CD4-positive, alpha-beta memory T cell (primary cell): ENCODE data around the gene NCAN. TPM values are rescaled to one million over a fixed set of nuclear protein-coding genes. Genes with fewer than 3 reads are reported as not detected.

Source experiments
- CTCF ChIA-PET: fragments of 350-600 bp; sonication (Branson Sonifier 250); formaldehyde crosslinking; loops from one replicate; lab custom pipeline; 2021; ENCODE audit warnings: inconsistent platforms; ENCODE audit not compliant: partially characterized antibody; lab: Charles Lee
- POLR2A ChIA-PET: fragments of 350-600 bp; sonication (Branson Sonifier 250); formaldehyde crosslinking; loops from one replicate; lab custom pipeline; 2021; ENCODE audit not compliant: partially characterized antibody; lab: Charles Lee
- DNase-seq, 5 donors: peaks; one replicate each; pipeline versions ENCODE4 v3.0.0 to v3.0.0-alpha.2; 2020 to 2022; ENCODE audit warnings: mixed read lengths in 1 of 5
- H3K27ac ChIP-seq: one replicate; pipeline ENCODE4 v1.7.0; 2013; ENCODE audit warnings: low read depth, low read length
- H3K27me3 ChIP-seq: 2 replicates; pipeline ENCODE4 v1.7.0; 2013; ENCODE audit warnings: mild to moderate bottlenecking, low read length, moderate library complexity; ENCODE audit not compliant: insufficient read depth
- H3K36me3 ChIP-seq: 2 replicates; pipeline ENCODE4 v1.7.0; 2013; ENCODE audit warnings: mild to moderate bottlenecking, low read length, moderate library complexity; ENCODE audit not compliant: insufficient read depth
- H3K4me1 ChIP-seq: 2 replicates; pipeline ENCODE4 v1.7.0; 2013; ENCODE audit warnings: mild to moderate bottlenecking, low read length, moderate library complexity; ENCODE audit not compliant: insufficient read depth
- H3K4me3 ChIP-seq, 2 donors: one replicate each; pipeline ENCODE4 v1.7.0; 2013; ENCODE audit warnings: low read length in 2 of 2, mild to moderate bottlenecking in 1 of 2
- H3K9me3 ChIP-seq, 2 donors: one replicate each; pipeline ENCODE4 v1.7.0; 2013; ENCODE audit warnings: low read length in 2 of 2, control low read depth in 1 of 2; ENCODE audit not compliant: control insufficient read depth in 1 of 2
- H3K27ac Mint-ChIP-seq, 7 donors: one replicate each; pipeline ENCODE4 v1.8.0; 2020 to 2021; ENCODE audit warnings: mixed read lengths in 7 of 7, mild to moderate bottlenecking in 6 of 7, inconsistent platforms in 3 of 7, moderate library complexity in 3 of 7
- H3K27me3 Mint-ChIP-seq, 2 donors: one replicate each; pipeline ENCODE4 v1.8.0; 2020 to 2021; ENCODE audit warnings: mixed read lengths in 2 of 2
- H3K36me3 Mint-ChIP-seq, 2 donors: one replicate each; pipeline ENCODE4 v1.8.0; 2020 to 2021; ENCODE audit warnings: mixed read lengths in 2 of 2, inconsistent platforms in 1 of 2, mild to moderate bottlenecking in 1 of 2
- H3K4me1 Mint-ChIP-seq, 4 donors: one replicate each; pipeline ENCODE4 v1.8.0; 2020 to 2021; ENCODE audit warnings: mixed read lengths in 4 of 4, mild to moderate bottlenecking in 1 of 4
- H3K4me3 Mint-ChIP-seq, 8 donors: one replicate each; pipeline ENCODE4 v1.8.0; 2020 to 2021; ENCODE audit warnings: mixed read lengths in 8 of 8, mild to moderate bottlenecking in 7 of 8, moderate library complexity in 6 of 8, inconsistent platforms in 3 of 8
- H3K9me3 Mint-ChIP-seq, 8 donors: one replicate each; pipeline ENCODE4 v1.8.0; 2020 to 2021; ENCODE audit warnings: mixed read lengths in 8 of 8, mild to moderate bottlenecking in 5 of 8, inconsistent platforms in 3 of 8, moderate library complexity in 1 of 8
- intact Hi-C: fragments of 100-400 bp; cut with micrococcal nuclease; formaldehyde crosslinking; loops from one replicate; pipeline ENCODE4 v1.15.1; 2023
- polyA plus RNA-seq, 2 donors: library from polyadenylated mRNA; unstranded; fragments of 300-500 nt; fragmentation: Illumina TruSeq; gene quantifications; one replicate each; pipeline ENCODE4 v1.2.3, GENCODE V29; 2021
- total RNA-seq, 2 experiments: library from RNA; stranded (reverse); gene quantifications; one replicate each; pipeline ENCODE4 v1.2.3, GENCODE V29; 2021

NCAN gene
- total and polyA plus RNA-seq, 4 experiments from 2014 or later = not detected

- Histone ChIP-seq H3K36me3 (peaks cover 44% of the 10 kb centered on the region), H3K9me3 (no peaks in the 10 kb centered on the region), H3K27ac (no peak overlapping the region), H3K27me3 (no peaks in the 10 kb centered on the region), H3K4me3 (no peak overlapping the region), H3K4me1 (peaks cover 6% of the 10 kb centered on the region)
- Mint-ChIP-seq H3K36me3 (peaks cover 41 to 45% of the 10 kb centered on the region in 2 donors), H3K9me3 (no peaks in the 10 kb centered on the region), H3K4me1 (peaks cover 5 to 12% (median 8%) of the 10 kb centered on the region in 4 donors), H3K27ac (no peak overlapping the region), H3K4me3 (no peak overlapping the region), H3K27me3 (peaks cover 3 to 10% of the 10 kb centered on the region in 2 donors)
- ChIA-PET POLR2A (interaction anchor here (0.6 kb wide), 1 partner anchor 895 kb away, joined by 3 read pairs; no protein-coding TSS in a partner anchor), CTCF (no interaction called here)
- no peak for DNase-seq
- intact Hi-C loops = no loop called here
Observed at GRCh38 chr19:19276386-19276785, 64.6 kb downstream of the NCAN start.

- Histone ChIP-seq H3K9me3 (no peaks in the 10 kb centered on the region), H3K4me1 (peaks cover 6% of the 10 kb centered on the region), H3K36me3 (peaks cover 47% of the 10 kb centered on the region), H3K4me3 (no peak overlapping the region), H3K27me3 (no peaks in the 10 kb centered on the region), H3K27ac (no peak overlapping the region)
- Mint-ChIP-seq H3K9me3 (no peaks in the 10 kb centered on the region), H3K4me3 (no peak overlapping the region), H3K36me3 (peaks cover 46 to 49% of the 10 kb centered on the region in 2 donors), H3K4me1 (peaks cover 5 to 12% (median 8%) of the 10 kb centered on the region in 4 donors), H3K27ac (no peak overlapping the region), H3K27me3 (peaks cover 3 to 8% of the 10 kb centered on the region in 2 donors)
- ChIA-PET CTCF (no interaction called here), POLR2A (no interaction called here)
- DNase-seq = no peak
- intact Hi-C loops = no loop called here
Observed at GRCh38 chr19:19276851-19277250, 65.1 kb downstream of the NCAN start.

- H3K27ac ChIP-seq = no peak overlapping the region
- DNase-seq = no peak
- no peak overlapping the region for H3K4me3 Mint-ChIP-seq
- peaks cover 4 to 11% (median 5%) of the 10 kb centered on the region in 4 donors for H3K4me1 Mint-ChIP-seq
- no peak overlapping the region for H3K4me3 ChIP-seq
- H3K36me3 Mint-ChIP-seq = peaks cover 50 to 53% of the 10 kb centered on the region in 2 donors
- intact Hi-C loops = no loop called here
- CTCF ChIA-PET = no interaction called here
- POLR2A ChIA-PET = no interaction called here
- H3K27me3 Mint-ChIP-seq = peaks cover 3 to 4% of the 10 kb centered on the region in 2 donors
- no peaks in the 10 kb centered on the region for H3K27me3 ChIP-seq
- H3K27ac Mint-ChIP-seq = no peak overlapping the region
- H3K36me3 ChIP-seq = peaks cover 55% of the 10 kb centered on the region
- H3K9me3 Mint-ChIP-seq = no peaks in the 10 kb centered on the region
- peaks cover 4% of the 10 kb centered on the region for H3K4me1 ChIP-seq
- no peaks in the 10 kb centered on the region for H3K9me3 ChIP-seq
Observed at GRCh38 chr19:19278315-19278714, 66.6 kb downstream of the NCAN start.

GRCh38 chr19:19279062-19279612, 67.4 kb downstream of the NCAN start:
- H3K9me3 ChIP-seq = no peaks in the 10 kb centered on the region
- H3K27me3 ChIP-seq = no peaks in the 10 kb centered on the region
- no peak overlapping the region for H3K4me3 ChIP-seq
- ChIA-PET POLR2A (no interaction called here), CTCF (no interaction called here)
- peaks cover 0 to under 1% of the 10 kb centered on the region in 2 donors for H3K27me3 Mint-ChIP-seq
- no peak overlapping the region for H3K27ac ChIP-seq
- H3K4me1 Mint-ChIP-seq = peaks cover 0 to 3% (median 0%) of the 10 kb centered on the region in 4 donors
- H3K9me3 Mint-ChIP-seq = no peaks in the 10 kb centered on the region
- H3K4me3 Mint-ChIP-seq = no peak overlapping the region
- peaks cover 51 to 53% of the 10 kb centered on the region in 2 donors for H3K36me3 Mint-ChIP-seq
- intact Hi-C loops = no loop called here
- H3K4me1 ChIP-seq = no peaks in the 10 kb centered on the region
- H3K27ac Mint-ChIP-seq = no peak overlapping the region
- H3K36me3 ChIP-seq = peaks cover 60% of the 10 kb centered on the region
- DNase-seq = no peak

GRCh38 chr19:19279853-19280252, 68.1 kb downstream of the NCAN start:
- no peaks in the 10 kb centered on the region for H3K4me1 ChIP-seq
- intact Hi-C loops = no loop called here
- Mint-ChIP-seq H3K27ac (no peak overlapping the region), H3K9me3 (peaks cover 0 to 4% (median 0%) of the 10 kb centered on the region in 8 donors), H3K36me3 (peaks cover 57 to 58% of the 10 kb centered on the region in 2 donors), H3K27me3 (no peaks in the 10 kb centered on the region), H3K4me1 (peaks cover 0 to 4% (median 0%) of the 10 kb centered on the region in 4 donors), H3K4me3 (no peak overlapping the region)
- H3K27me3 ChIP-seq = no peaks in the 10 kb centered on the region
- CTCF ChIA-PET = interaction anchor here (0.6 kb wide), 1 partner anchor 96 kb away, joined by 5 read pairs; no protein-coding TSS in a partner anchor
- no peak overlapping the region for H3K27ac ChIP-seq
- H3K36me3 ChIP-seq = peaks cover 60% of the 10 kb centered on the region
- no peak overlapping the region for H3K4me3 ChIP-seq
- POLR2A ChIA-PET = no interaction called here
- DNase-seq = no peak
- H3K9me3 ChIP-seq = no peaks in the 10 kb centered on the region

GRCh38 chr19:19280561-19280960, 68.8 kb downstream of the NCAN start:
- H3K4me3 ChIP-seq = no peak overlapping the region
- no peaks in the 10 kb centered on the region for H3K9me3 ChIP-seq
- CTCF ChIA-PET = interaction anchor here (0.6 kb wide), 1 partner anchor 97 kb away, joined by 5 read pairs; no protein-coding TSS in a partner anchor
- peaks cover 57 to 58% of the 10 kb centered on the region in 2 donors for H3K36me3 Mint-ChIP-seq
- peaks cover 0 to 4% (median 0%) of the 10 kb centered on the region in 8 donors for H3K9me3 Mint-ChIP-seq
- no peaks in the 10 kb centered on the region for H3K4me1 ChIP-seq
- no peaks in the 10 kb centered on the region for H3K27me3 Mint-ChIP-seq
- H3K4me3 Mint-ChIP-seq = no peak overlapping the region
- POLR2A ChIA-PET = no interaction called here
- no peak overlapping the region for H3K27ac Mint-ChIP-seq
- peaks cover 0 to 4% (median 0%) of the 10 kb centered on the region in 4 donors for H3K4me1 Mint-ChIP-seq
- peaks cover 60% of the 10 kb centered on the region for H3K36me3 ChIP-seq
- H3K27me3 ChIP-seq = no peaks in the 10 kb centered on the region
- H3K27ac ChIP-seq = no peak overlapping the region
- no peak for DNase-seq
- intact Hi-C loops = no loop called here

- no peak overlapping the region for H3K4me3 ChIP-seq
- Mint-ChIP-seq H3K4me3 (no peak overlapping the region), H3K36me3 (peaks cover 43 to 53% of the 10 kb centered on the region in 2 donors), H3K27ac (no peak overlapping the region), H3K27me3 (no peaks in the 10 kb centered on the region), H3K4me1 (peaks cover 0 to 4% (median 0%) of the 10 kb centered on the region in 4 donors), H3K9me3 (peaks cover 0 to 4% (median 0%) of the 10 kb centered on the region in 8 donors)
- H3K36me3 ChIP-seq = peaks cover 21% of the 10 kb centered on the region
- intact Hi-C loops = no loop called here
- ChIA-PET POLR2A (no interaction called here), CTCF (no interaction called here)
- no peak overlapping the region for H3K27ac ChIP-seq
- no peak for DNase-seq
- no peaks in the 10 kb centered on the region for H3K27me3 ChIP-seq
- no peaks in the 10 kb centered on the region for H3K4me1 ChIP-seq
- no peaks in the 10 kb centered on the region for H3K9me3 ChIP-seq
Observed at GRCh38 chr19:19285686-19286085, 73.9 kb downstream of the NCAN start.
